A549 (cell line): ENCODE measurements around the gene NKAIN2.

Experiments
- CEBPB ChIP-seq, 2 experiments: fragments of >200 bp in 1 of 2; sonication (Bioruptor Twin) in 1 of 2; formaldehyde crosslinking in 1 of 2; IDR thresholded peaks; 2 replicates each; pipeline ENCODE4 v1.6.1; 2012 to 2016
- EP300 ChIP-seq, 2 experiments: fragments of >200 bp; sonication (Bioruptor Twin); formaldehyde crosslinking; IDR thresholded peaks; 2 replicates in 1 of 2; 3 replicates in 1 of 2; pipeline ENCODE4 v1.6.1; 2016 to 2017
- JUN ChIP-seq, 2 experiments: fragments of >200 bp; sonication (Bioruptor Twin); formaldehyde crosslinking; IDR thresholded peaks; 2 replicates in 1 of 2; 3 replicates in 1 of 2; pipeline ENCODE4 v1.6.1; 2016 to 2017
- POLR2A ChIP-seq: IDR thresholded peaks from 2 replicates; pipeline ENCODE4 v1.6.1; 2012; ENCODE audit warnings: mild to moderate bottlenecking, low read length
- RAD21 ChIP-seq, 2 experiments: fragments of >200 bp in 1 of 2; sonication (Bioruptor Twin) in 1 of 2; formaldehyde crosslinking in 1 of 2; IDR thresholded peaks in 1 of 2; conservative IDR thresholded peaks in 1 of 2; 2 replicates in 1 of 2; 3 replicates in 1 of 2; pipeline ENCODE4 v1.6.1; 2012 to 2018; ENCODE audit warnings: inconsistent platforms in 1 of 2
- TP53 ChIP-seq: fragments of 250-450 bp; sonication (Bioruptor Pico); IDR thresholded peaks from 2 replicates; pipeline ENCODE4 v1.5.0; 2021; ENCODE audit warnings: mild to moderate bottlenecking, moderate library complexity
- TF ChIP-seq, protein P1 (sequence below): fragments of 450-650 bp; IDR thresholded peaks from 2 replicates; pipeline ENCODE4 v1.6.1; 2014; ENCODE audit warnings: antibody characterized with exemption
- TF ChIP-seq, protein P2 (sequence below): fragments of >200 bp; sonication (Bioruptor Twin); formaldehyde crosslinking; IDR thresholded peaks from 3 replicates; pipeline ENCODE4 v1.5.1; 2016
- TF ChIP-seq, protein P3 (sequence below): fragments of 250-450 bp; sonication (Bioruptor Pico); IDR thresholded peaks from 2 replicates; pipeline ENCODE4 v1.5.0; 2020; ENCODE audit warnings: low read depth, mild to moderate bottlenecking, moderate library complexity
- TF ChIP-seq, protein P4 (sequence below): IDR thresholded peaks from 2 replicates; pipeline ENCODE4 v1.6.1; 2012

DNA sequence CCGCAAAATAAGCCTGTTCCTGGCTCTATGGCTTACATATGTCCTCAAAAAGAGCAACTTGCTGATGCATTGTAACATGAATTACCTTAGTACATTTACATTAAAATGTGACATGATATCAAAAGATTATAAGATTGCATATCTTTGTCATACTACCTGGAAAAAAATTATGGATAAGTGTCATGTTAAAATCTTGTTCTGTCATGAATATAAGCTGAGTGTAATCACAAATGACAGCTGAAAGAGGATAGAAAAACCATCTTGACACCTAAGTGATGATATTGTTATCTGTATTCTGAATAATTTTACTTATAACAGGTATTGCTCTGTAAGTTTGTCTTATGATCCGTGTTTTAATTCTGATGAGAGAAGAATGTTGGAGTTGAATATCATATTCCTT is 655.6 kb downstream of the NKAIN2 start:
- TF ChIP-seq TP53 (CRISPR knock-in tag) (no peak), RAD21 (conservative IDR thresholded peaks at IDR 0.05 in 1 of 2, IDR thresholded peaks at IDR 0.05 in 1 of 2) (no peak), CEBPB (IDR thresholded peaks at IDR 0.05) (no peak), EP300 (IDR thresholded peaks at IDR 0.05) (no peak), POLR2A (no peak), JUN (IDR thresholded peaks at IDR 0.05) (no peak)
- TF ChIP-seq, protein P1, sequence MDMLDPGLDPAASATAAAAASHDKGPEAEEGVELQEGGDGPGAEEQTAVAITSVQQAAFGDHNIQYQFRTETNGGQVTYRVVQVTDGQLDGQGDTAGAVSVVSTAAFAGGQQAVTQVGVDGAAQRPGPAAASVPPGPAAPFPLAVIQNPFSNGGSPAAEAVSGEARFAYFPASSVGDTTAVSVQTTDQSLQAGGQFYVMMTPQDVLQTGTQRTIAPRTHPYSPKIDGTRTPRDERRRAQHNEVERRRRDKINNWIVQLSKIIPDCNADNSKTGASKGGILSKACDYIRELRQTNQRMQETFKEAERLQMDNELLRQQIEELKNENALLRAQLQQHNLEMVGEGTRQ = no peak
- TF ChIP-seq, protein P2, sequence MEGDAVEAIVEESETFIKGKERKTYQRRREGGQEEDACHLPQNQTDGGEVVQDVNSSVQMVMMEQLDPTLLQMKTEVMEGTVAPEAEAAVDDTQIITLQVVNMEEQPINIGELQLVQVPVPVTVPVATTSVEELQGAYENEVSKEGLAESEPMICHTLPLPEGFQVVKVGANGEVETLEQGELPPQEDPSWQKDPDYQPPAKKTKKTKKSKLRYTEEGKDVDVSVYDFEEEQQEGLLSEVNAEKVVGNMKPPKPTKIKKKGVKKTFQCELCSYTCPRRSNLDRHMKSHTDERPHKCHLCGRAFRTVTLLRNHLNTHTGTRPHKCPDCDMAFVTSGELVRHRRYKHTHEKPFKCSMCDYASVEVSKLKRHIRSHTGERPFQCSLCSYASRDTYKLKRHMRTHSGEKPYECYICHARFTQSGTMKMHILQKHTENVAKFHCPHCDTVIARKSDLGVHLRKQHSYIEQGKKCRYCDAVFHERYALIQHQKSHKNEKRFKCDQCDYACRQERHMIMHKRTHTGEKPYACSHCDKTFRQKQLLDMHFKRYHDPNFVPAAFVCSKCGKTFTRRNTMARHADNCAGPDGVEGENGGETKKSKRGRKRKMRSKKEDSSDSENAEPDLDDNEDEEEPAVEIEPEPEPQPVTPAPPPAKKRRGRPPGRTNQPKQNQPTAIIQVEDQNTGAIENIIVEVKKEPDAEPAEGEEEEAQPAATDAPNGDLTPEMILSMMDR = no peak
- TF ChIP-seq, protein P3, sequence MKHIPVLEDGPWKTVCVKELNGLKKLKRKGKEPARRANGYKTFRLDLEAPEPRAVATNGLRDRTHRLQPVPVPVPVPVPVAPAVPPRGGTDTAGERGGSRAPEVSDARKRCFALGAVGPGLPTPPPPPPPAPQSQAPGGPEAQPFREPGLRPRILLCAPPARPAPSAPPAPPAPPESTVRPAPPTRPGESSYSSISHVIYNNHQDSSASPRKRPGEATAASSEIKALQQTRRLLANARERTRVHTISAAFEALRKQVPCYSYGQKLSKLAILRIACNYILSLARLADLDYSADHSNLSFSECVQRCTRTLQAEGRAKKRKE = no peak
- TF ChIP-seq, protein P4, sequence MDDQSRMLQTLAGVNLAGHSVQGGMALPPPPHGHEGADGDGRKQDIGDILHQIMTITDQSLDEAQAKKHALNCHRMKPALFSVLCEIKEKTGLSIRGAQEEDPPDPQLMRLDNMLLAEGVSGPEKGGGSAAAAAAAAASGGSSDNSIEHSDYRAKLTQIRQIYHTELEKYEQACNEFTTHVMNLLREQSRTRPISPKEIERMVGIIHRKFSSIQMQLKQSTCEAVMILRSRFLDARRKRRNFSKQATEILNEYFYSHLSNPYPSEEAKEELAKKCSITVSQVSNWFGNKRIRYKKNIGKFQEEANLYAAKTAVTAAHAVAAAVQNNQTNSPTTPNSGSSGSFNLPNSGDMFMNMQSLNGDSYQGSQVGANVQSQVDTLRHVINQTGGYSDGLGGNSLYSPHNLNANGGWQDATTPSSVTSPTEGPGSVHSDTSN = no peak
